Naive B cell (primary cell): ENCODE measurements around the gene FRMPD2. TPM values are rescaled to one million over a fixed set of nuclear protein-coding genes. Genes with fewer than 3 reads are reported as not detected.
"Not testable (repeated sequence)": the region's sequence is repeated elsewhere in the genome, so short reads cannot be mapped to it uniquely, and the experiment has no call there.

Experiments used
- ATAC-seq, 2 donors: fragments of 150-1000 bp; cut with Tn5 transposase; 2 replicates each; pipeline ENCODE4 v1.10.0; 2021; ENCODE audit warnings: low read depth in 2 of 2, mild to moderate bottlenecking in 2 of 2, moderate library complexity in 2 of 2
- DNase-seq: peaks from one replicate; pipeline ENCODE4 v3.0.0; 2022
- H3K27ac Mint-ChIP-seq, 6 donors: one replicate each; pipeline ENCODE4 v1.8.0; 2020 to 2022; ENCODE audit warnings: mild to moderate bottlenecking in 6 of 6, mixed read lengths in 6 of 6, moderate library complexity in 5 of 6, inconsistent platforms in 2 of 6
- H3K27me3 Mint-ChIP-seq, 3 donors: one replicate each; pipeline ENCODE4 v1.8.0; 2021 to 2022; ENCODE audit warnings: mixed read lengths in 3 of 3, mild to moderate bottlenecking in 1 of 3
- H3K36me3 Mint-ChIP-seq, 2 donors: one replicate each; pipeline ENCODE4 v1.8.0; 2020 to 2022; ENCODE audit warnings: mixed read lengths in 2 of 2, inconsistent platforms in 1 of 2, mild to moderate bottlenecking in 1 of 2
- H3K4me1 Mint-ChIP-seq, 3 donors: one replicate each; pipeline ENCODE4 v1.8.0; 2020 to 2022; ENCODE audit warnings: mixed read lengths in 3 of 3, inconsistent platforms in 1 of 3, mild to moderate bottlenecking in 1 of 3, moderate library complexity in 1 of 3
- H3K4me3 Mint-ChIP-seq, 8 donors: one replicate each; pipeline ENCODE4 v1.8.0; 2020 to 2022; ENCODE audit warnings: mild to moderate bottlenecking in 8 of 8, mixed read lengths in 8 of 8, moderate library complexity in 8 of 8, inconsistent platforms in 2 of 8
- H3K9me3 Mint-ChIP-seq, 7 donors: one replicate each; pipeline ENCODE4 v1.8.0; 2020 to 2022; ENCODE audit warnings: mixed read lengths in 7 of 7, mild to moderate bottlenecking in 5 of 7, inconsistent platforms in 2 of 7, moderate library complexity in 1 of 7
- polyA plus RNA-seq, 6 donors: library from polyadenylated mRNA; unstranded; fragments of 300-500 nt; fragmentation: Illumina TruSeq; gene quantifications; one replicate each; pipeline ENCODE4 v1.2.3, GENCODE V29; 2021; ENCODE audit warnings: low read depth in 6 of 6

Gene FRMPD2
- polyA plus RNA-seq, 6 donors from 2014 or later = not detected

DNA sequence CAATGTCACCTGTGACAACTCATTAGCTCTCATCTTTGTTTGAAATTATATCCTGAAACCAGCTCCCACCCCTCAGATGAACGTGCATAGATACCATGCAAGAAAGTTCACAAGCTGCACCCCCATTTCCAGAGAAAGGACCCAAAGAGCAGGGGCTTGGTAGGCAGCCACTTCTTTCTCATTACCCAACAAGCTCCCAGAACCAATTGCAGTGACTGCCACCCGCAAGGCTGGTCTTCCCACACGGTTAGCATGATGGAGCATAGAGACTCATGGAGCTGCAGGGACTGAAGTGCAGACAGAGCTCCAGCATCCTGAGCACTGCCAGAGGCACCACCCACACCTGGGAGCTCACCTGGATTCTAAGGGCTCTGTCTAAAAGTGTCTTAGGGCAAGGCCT, 28.5 kb downstream of the FRMPD2 start:
- no peak for DNase-seq
- H3K27me3 Mint-ChIP-seq = peaks cover 0 to 15% (median 15%) of the 10 kb centered on the region in 3 donors
- no peaks in the 10 kb centered on the region for H3K36me3 Mint-ChIP-seq
- H3K9me3 Mint-ChIP-seq = no peaks in the 10 kb centered on the region
- H3K4me1 Mint-ChIP-seq = no peaks in the 10 kb centered on the region
- no peak for ATAC-seq
- H3K4me3 Mint-ChIP-seq = no peak overlapping the region
- no peak overlapping the region for H3K27ac Mint-ChIP-seq

GRCh38 chr10:48243921-48244320, 30.6 kb downstream of the FRMPD2 start:
- H3K4me1 Mint-ChIP-seq, H3K4me3 Mint-ChIP-seq, H3K27ac Mint-ChIP-seq, H3K36me3 Mint-ChIP-seq, H3K9me3 Mint-ChIP-seq, ATAC-seq, DNase-seq: not testable (repeated sequence)
- H3K27me3 Mint-ChIP-seq = peaks cover 0 to 18% (median 16%) of the 10 kb centered on the region in 3 donors

- peaks cover 0 to 18% (median 16%) of the 10 kb centered on the region in 3 donors for H3K27me3 Mint-ChIP-seq
- H3K9me3 Mint-ChIP-seq = peaks cover 0 to 1% (median 0%) of the 10 kb centered on the region in 7 donors
- no peak for DNase-seq
- no peak overlapping the region for H3K27ac Mint-ChIP-seq
- H3K36me3 Mint-ChIP-seq = no peaks in the 10 kb centered on the region
- H3K4me1 Mint-ChIP-seq = no peaks in the 10 kb centered on the region
- H3K4me3 Mint-ChIP-seq = no peak overlapping the region
- no peak for ATAC-seq
These were observed 31.0 kb downstream of the FRMPD2 start for GRCh38 chr10:48243487-48243886.

- peaks cover 4 to 22% (median 18%) of the 10 kb centered on the region in 3 donors for H3K27me3 Mint-ChIP-seq
- ATAC-seq (no peak), DNase-seq (no peak)
- H3K36me3 Mint-ChIP-seq = no peaks in the 10 kb centered on the region
- no peaks in the 10 kb centered on the region for H3K4me1 Mint-ChIP-seq
- peaks cover 0 to 1% (median 0%) of the 10 kb centered on the region in 7 donors for H3K9me3 Mint-ChIP-seq
- no peak overlapping the region for H3K4me3 Mint-ChIP-seq
- H3K27ac Mint-ChIP-seq = no peak overlapping the region
These were observed 32.2 kb downstream of the FRMPD2 start for GRCh38 chr10:48242171-48242904.

DNA sequence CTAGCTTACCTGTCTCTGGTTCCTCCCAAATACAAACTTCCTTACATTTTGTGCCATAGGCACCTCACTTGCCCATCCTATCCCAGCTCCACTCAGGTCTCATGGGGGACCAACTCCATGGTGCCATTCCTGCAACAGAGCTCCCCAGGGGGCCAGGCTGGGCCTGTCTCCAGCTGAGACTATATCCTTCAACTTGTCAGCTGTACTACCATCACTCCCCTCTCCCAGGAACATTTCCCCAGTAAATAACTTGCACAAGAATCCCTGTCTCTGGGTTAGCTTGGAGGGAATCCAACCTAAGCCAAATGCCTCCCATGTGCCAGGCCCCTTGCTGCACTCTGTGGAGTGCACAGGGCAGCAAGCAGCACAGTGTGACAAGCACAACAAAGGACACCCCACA, 33.2 kb downstream of the FRMPD2 start:
- no peaks in the 10 kb centered on the region for H3K36me3 Mint-ChIP-seq
- no peaks in the 10 kb centered on the region for H3K4me1 Mint-ChIP-seq
- ATAC-seq = no peak
- H3K27me3 Mint-ChIP-seq = peaks cover 4 to 23% (median 18%) of the 10 kb centered on the region in 3 donors
- H3K9me3 Mint-ChIP-seq = peaks cover 0 to 1% (median 0%) of the 10 kb centered on the region in 7 donors
- no peak overlapping the region for H3K27ac Mint-ChIP-seq
- H3K4me3 Mint-ChIP-seq = no peak overlapping the region
- no peak for DNase-seq

DNA sequence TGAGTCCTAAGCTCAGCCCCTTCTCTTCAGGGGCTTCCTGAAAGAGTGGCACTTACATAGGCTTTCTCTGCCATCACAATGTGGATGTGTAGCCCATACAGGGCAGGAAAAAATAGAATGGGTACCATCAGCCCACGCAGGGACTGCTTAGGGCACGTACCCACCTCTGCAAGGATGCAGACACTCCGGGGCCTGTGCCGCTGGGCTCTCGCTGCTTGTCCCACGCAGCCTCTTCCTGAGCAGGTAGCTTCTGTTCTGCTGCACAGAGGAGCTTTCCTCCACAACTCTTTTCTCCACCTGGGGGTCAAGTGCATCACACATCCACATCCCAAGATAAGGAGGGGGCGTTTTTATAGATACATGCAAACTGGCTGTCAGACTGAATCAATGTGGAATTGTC, 34.3 kb downstream of the FRMPD2 start:
- ATAC-seq (no peak), DNase-seq (no peak)
- peaks cover 9 to 34% (median 29%) of the 10 kb centered on the region in 3 donors for H3K27me3 Mint-ChIP-seq
- peaks cover 0 to 1% (median 0%) of the 10 kb centered on the region in 7 donors for H3K9me3 Mint-ChIP-seq
- H3K4me1 Mint-ChIP-seq = no peaks in the 10 kb centered on the region
- H3K36me3 Mint-ChIP-seq = no peaks in the 10 kb centered on the region
- H3K27ac Mint-ChIP-seq = no peak overlapping the region
- H3K4me3 Mint-ChIP-seq = no peak overlapping the region

DNA sequence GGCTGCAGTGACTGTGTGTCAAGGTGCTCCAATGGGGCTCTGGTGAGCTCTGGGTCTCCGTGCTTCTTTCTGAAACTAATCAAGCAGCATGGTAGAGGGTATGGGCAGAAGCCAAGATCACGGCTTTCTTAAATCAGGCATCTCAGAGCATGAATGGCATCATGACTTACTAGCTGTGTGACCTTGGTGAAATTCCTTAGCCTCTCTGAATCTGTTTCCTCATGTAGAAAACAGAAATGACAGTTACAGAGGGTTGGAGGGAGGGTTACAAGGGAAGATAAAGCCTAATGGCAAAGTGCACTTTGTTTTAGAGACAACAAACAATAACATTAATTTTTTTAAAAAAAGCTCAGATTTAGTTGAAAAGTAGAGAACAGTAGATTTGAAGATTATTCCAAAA, 34.9 kb downstream of the FRMPD2 start:
- DNase-seq (no peak), ATAC-seq (no peak)
- no peak overlapping the region for H3K4me3 Mint-ChIP-seq
- no peaks in the 10 kb centered on the region for H3K36me3 Mint-ChIP-seq
- H3K27ac Mint-ChIP-seq = no peak overlapping the region
- H3K9me3 Mint-ChIP-seq = peaks cover 0 to 1% (median 0%) of the 10 kb centered on the region in 7 donors
- H3K4me1 Mint-ChIP-seq = no peaks in the 10 kb centered on the region
- peaks cover 9 to 36% (median 32%) of the 10 kb centered on the region in 3 donors for H3K27me3 Mint-ChIP-seq

DNA sequence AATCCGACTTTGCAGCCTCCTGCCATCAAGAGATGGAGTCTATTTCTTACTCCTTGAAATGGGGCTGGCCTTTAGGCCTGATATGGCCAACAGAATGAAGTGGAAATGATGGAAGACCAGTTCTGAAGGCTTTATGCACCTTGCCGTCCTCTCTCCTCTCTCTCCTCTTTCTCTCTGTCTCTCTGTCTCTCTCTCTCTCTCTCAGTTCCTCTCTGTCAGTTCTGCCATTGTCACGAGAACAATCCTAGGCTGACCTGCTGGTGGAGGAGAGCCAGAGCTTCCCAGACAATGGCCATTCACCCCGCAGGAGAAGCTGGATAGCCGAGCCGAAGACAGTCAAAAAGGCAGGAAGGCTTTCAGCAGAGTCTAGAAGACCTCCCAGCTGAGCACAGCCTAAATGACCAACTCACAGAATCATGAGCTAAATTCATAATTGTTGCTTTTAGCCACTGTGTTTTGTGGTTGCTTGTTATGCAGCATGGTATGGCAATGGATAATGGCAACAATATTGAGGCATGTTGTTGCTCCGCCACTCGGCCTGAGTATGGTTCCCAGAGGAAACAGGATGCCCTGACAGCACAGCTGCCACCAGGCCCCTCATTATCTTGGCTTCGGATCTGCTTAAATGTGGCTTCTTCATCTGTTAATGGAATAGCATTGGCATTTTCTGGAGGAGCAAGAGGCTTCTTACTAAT, 35.5 kb downstream of the FRMPD2 start:
- peaks cover 0 to 1% (median 0%) of the 10 kb centered on the region in 7 donors for H3K9me3 Mint-ChIP-seq
- ATAC-seq = no peak
- no peak overlapping the region for H3K27ac Mint-ChIP-seq
- peaks cover 9 to 38% (median 33%) of the 10 kb centered on the region in 3 donors for H3K27me3 Mint-ChIP-seq
- no peaks in the 10 kb centered on the region for H3K4me1 Mint-ChIP-seq
- no peak overlapping the region for H3K4me3 Mint-ChIP-seq
- no peak for DNase-seq
- no peaks in the 10 kb centered on the region for H3K36me3 Mint-ChIP-seq

GRCh38 chr10:48237259-48238250, 36.9 kb downstream of the FRMPD2 start:
- Mint-ChIP-seq H3K36me3 (no peaks in the 10 kb centered on the region), H3K4me1 (no peaks in the 10 kb centered on the region), H3K27ac (peak overlapping the region in 1 of 6 donors; percentile 56), H3K4me3 (no peak overlapping the region), H3K9me3 (peaks cover 0 to 1% (median 0%) of the 10 kb centered on the region in 7 donors), H3K27me3 (peaks cover 14 to 40% (median 38%) of the 10 kb centered on the region in 3 donors)
- ATAC-seq (no peak), DNase-seq (no peak)

DNA sequence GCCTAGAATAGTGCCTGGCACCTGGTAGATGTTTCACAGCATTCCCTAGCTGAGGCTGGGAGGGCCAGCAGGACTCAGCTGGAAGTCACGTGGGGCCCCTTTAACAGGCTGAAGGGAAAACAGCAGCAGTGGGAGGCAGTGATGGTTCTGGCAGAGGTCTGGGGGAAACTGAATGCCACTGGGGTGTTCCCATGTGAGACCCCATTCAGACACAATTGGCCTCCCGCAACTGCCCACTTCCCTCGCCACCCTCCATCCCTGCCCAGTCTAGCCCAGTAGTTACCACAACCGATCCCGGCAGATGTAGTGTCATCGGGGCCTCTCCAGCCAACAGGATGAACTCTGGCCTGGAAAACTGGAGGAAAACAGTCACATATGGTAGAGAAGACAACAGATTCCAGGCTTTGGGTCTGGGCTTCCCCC, 38.3 kb downstream of the FRMPD2 start:
- Mint-ChIP-seq H3K27ac (no peak overlapping the region), H3K4me3 (no peak overlapping the region), H3K36me3 (no peaks in the 10 kb centered on the region), H3K27me3 (peaks cover 14 to 47% (median 45%) of the 10 kb centered on the region in 3 donors), H3K9me3 (peaks cover 0 to 1% (median 0%) of the 10 kb centered on the region in 7 donors), H3K4me1 (no peaks in the 10 kb centered on the region)
- DNase-seq (no peak), ATAC-seq (no peak)

DNA sequence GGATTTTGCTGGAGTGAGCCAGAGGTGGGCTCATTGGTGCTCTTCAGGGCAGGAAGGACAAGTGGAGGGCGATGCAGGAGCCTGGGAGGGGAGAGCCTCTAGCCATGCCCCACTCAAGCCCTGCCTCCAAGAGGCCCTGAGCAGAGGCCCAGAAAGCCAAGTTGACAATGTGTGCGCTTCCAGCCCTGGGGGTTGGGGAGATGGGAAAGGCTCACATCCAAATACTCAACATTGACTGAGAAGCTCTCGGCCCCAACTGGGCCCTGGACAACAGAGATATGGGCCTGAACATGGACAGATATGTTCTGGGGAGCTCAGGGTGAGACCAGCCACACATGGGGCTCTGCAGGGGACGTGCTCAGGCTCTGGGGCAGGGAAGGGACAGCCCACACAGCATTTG, 39.0 kb downstream of the FRMPD2 start:
- ATAC-seq (no peak), DNase-seq (no peak)
- Mint-ChIP-seq H3K4me1 (no peaks in the 10 kb centered on the region), H3K36me3 (no peaks in the 10 kb centered on the region), H3K27me3 (peaks cover 19 to 48% (median 45%) of the 10 kb centered on the region in 3 donors), H3K4me3 (peak overlapping the region in 1 of 8 donors; percentile 78), H3K9me3 (peaks cover 0 to 1% (median 0%) of the 10 kb centered on the region in 7 donors), H3K27ac (no peak overlapping the region)

- DNase-seq = no peak
- no peak for ATAC-seq
- Mint-ChIP-seq H3K9me3 (peaks cover 0 to 1% (median 0%) of the 10 kb centered on the region in 7 donors), H3K4me3 (no peak overlapping the region), H3K27ac (no peak overlapping the region), H3K27me3 (peaks cover 22 to 48% (median 45%) of the 10 kb centered on the region in 3 donors), H3K36me3 (no peaks in the 10 kb centered on the region), H3K4me1 (no peaks in the 10 kb centered on the region)
These were observed 39.7 kb downstream of the FRMPD2 start for GRCh38 chr10:48234787-48235186.

GRCh38 chr10:48234295-48234694, 40.2 kb downstream of the FRMPD2 start:
- Mint-ChIP-seq H3K27me3 (peaks cover 22 to 48% (median 45%) of the 10 kb centered on the region in 3 donors), H3K4me3 (no peak overlapping the region), H3K4me1 (no peaks in the 10 kb centered on the region), H3K36me3 (no peaks in the 10 kb centered on the region), H3K9me3 (peaks cover 0 to 1% (median 0%) of the 10 kb centered on the region in 7 donors), H3K27ac (peak overlapping the region in 1 of 6 donors; percentile 14)
- DNase-seq (no peak), ATAC-seq (no peak)
